DND-41 (cell line): ENCODE measurements around the gene GALE.
A peak's percentile ranks its signal among the peaks of the same experiment; 100 is the strongest.
"Not testable (repeated sequence)": the region's sequence is repeated elsewhere in the genome, so short reads cannot be mapped to it uniquely, and the experiment has no call there.

ENCODE experiments used
- ATAC-seq: fragments of 200-7000 bp; cut with Tn5 transposase; 3 replicates; pipeline ENCODE4 v1.9.1; 2021; ENCODE audit warnings: low read depth; ENCODE audit not compliant: insufficient read depth
- DNase-seq: peaks from one replicate; pipeline ENCODE4 v3.0.0-alpha.2; 2020
- H2AFZ ChIP-seq: 2 replicates; pipeline ENCODE4 v1.6.0; 2012; ENCODE audit warnings: low read depth, low read length
- H3K27ac ChIP-seq: 2 replicates; pipeline ENCODE4 v1.5.1; 2012; ENCODE audit warnings: low read length, inconsistent platforms
- H3K27me3 ChIP-seq: fragments of 200-600 bp; sonication (generic); 2 replicates; pipeline ENCODE4 v1.6.0; 2012; ENCODE audit warnings: low read length, mild to moderate bottlenecking, inconsistent platforms; ENCODE audit not compliant: insufficient read depth, poor library complexity
- H3K36me3 ChIP-seq: 2 replicates; pipeline ENCODE4 v1.5.1; 2012; ENCODE audit warnings: low read length, inconsistent platforms; ENCODE audit not compliant: insufficient read depth
- H3K4me1 ChIP-seq: 2 replicates; pipeline ENCODE4 v1.5.1; 2012; ENCODE audit warnings: mild to moderate bottlenecking, low read length; ENCODE audit not compliant: insufficient read depth
- H3K4me2 ChIP-seq: 2 replicates; pipeline ENCODE4 v1.6.0; 2012; ENCODE audit warnings: mild to moderate bottlenecking, moderate library complexity, low read length, inconsistent platforms; ENCODE audit not compliant: insufficient read depth
- H3K4me3 ChIP-seq, 2 experiments: fragments of 200-600 bp in 1 of 2; shearing (Covaris generic) in 1 of 2; 2 replicates each; pipeline ENCODE4 v1.5.1; 2012 to 2016; ENCODE audit warnings: inconsistent platforms in 2 of 2, low read length in 2 of 2, mild to moderate bottlenecking in 2 of 2, low read depth in 1 of 2, moderate library complexity in 1 of 2
- H3K79me2 ChIP-seq: 2 replicates; pipeline ENCODE4 v1.6.0; 2012; ENCODE audit warnings: low read length, inconsistent platforms; ENCODE audit not compliant: insufficient read depth
- H3K9ac ChIP-seq: 2 replicates; pipeline ENCODE4 v1.6.0; 2012; ENCODE audit warnings: low read depth, mild to moderate bottlenecking, inconsistent platforms, low read length, moderate library complexity
- H3K9me3 ChIP-seq: 2 replicates; pipeline ENCODE4 v1.5.1; 2012; ENCODE audit warnings: low read length, moderate library complexity, mild to moderate bottlenecking, inconsistent platforms; ENCODE audit not compliant: insufficient read depth, severe bottlenecking
- H4K20me1 ChIP-seq: 2 replicates; pipeline ENCODE4 v1.6.0; 2012; ENCODE audit warnings: low read length; ENCODE audit not compliant: insufficient read depth
- EZH2 ChIP-seq: IDR thresholded peaks from 3 replicates; pipeline ENCODE4 v1.6.1; 2012; ENCODE audit warnings: borderline replicate concordance, low read depth, mild to moderate bottlenecking, moderate library complexity, low read length, inconsistent platforms; ENCODE audit not compliant: severe bottlenecking
- TF ChIP-seq, protein P1 (sequence below): IDR thresholded peaks from 2 replicates; pipeline ENCODE4 v1.5.1; 2012; ENCODE audit warnings: borderline replicate concordance, low read length, moderate library complexity, mild to moderate bottlenecking; ENCODE audit not compliant: poor library complexity, severe bottlenecking; ENCODE audit errors: extremely low read depth

GALE gene

DNA sequence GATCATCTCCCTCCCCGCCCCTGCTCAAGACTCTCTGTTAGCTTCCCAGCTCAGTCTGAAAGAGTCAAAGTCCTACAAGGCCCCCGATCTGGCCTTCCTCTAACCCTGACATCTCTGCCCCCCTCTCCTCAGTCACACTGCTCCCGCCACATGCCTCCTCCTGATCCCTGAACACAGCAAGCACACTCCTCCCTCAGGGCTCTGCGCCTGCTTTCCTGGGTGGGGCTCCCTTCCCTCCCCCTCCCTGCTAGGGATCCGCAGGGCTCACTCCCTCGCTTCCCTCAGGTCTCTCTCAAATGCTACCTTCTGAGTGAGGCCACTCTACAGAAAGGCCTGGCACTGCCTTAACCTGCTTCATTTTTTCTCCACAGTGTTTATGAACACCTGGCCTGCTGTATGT is 5.7 kb upstream of the GALE start:
- Histone ChIP-seq H3K36me3 (peaks cover 19% of the 10 kb centered on the region), H3K9ac (no peak overlapping the region), H3K27me3 (no peaks in the 10 kb centered on the region), H4K20me1 (no peaks in the 10 kb centered on the region), H2AFZ (no peak overlapping the region), H3K27ac (no peak overlapping the region), H3K4me3 (no peak overlapping the region), H3K4me1 (peaks cover 8% of the 10 kb centered on the region), H3K9me3 (no peaks in the 10 kb centered on the region), H3K4me2 (no peak overlapping the region), H3K79me2 (no peaks in the 10 kb centered on the region)
- ATAC-seq (no peak), DNase-seq (no peak)
- TF ChIP-seq, protein P1, sequence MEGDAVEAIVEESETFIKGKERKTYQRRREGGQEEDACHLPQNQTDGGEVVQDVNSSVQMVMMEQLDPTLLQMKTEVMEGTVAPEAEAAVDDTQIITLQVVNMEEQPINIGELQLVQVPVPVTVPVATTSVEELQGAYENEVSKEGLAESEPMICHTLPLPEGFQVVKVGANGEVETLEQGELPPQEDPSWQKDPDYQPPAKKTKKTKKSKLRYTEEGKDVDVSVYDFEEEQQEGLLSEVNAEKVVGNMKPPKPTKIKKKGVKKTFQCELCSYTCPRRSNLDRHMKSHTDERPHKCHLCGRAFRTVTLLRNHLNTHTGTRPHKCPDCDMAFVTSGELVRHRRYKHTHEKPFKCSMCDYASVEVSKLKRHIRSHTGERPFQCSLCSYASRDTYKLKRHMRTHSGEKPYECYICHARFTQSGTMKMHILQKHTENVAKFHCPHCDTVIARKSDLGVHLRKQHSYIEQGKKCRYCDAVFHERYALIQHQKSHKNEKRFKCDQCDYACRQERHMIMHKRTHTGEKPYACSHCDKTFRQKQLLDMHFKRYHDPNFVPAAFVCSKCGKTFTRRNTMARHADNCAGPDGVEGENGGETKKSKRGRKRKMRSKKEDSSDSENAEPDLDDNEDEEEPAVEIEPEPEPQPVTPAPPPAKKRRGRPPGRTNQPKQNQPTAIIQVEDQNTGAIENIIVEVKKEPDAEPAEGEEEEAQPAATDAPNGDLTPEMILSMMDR: no peak

DNA sequence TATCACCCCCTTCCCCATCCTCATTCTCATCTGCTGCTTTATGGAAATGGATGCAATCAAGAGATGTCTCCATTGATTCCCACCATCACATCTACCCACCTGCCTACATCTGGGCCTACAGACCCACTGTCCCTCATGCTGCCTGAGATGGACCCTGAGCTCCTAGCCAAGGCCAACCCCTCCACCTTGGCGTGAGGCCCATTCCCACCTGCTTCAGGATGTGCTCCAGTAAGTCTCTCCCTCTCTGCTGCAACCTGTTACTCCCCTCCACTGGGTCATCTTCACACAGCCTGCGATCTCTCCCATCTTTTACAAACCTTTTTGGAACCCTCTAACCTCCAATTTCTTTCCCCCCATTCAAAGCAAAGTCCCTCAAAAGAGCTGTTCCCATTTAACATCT is 4.5 kb upstream of the GALE start:
- Histone ChIP-seq H3K79me2 (peaks cover 5% of the 10 kb centered on the region; the same call in 1 of the 2 replicates), H3K9me3 (no peaks in the 10 kb centered on the region), H3K27me3 (no peaks in the 10 kb centered on the region), H3K4me2 (no peak overlapping the region), H3K4me3 (no peak overlapping the region), H3K27ac (no peak overlapping the region), H4K20me1 (no peaks in the 10 kb centered on the region), H3K4me1 (peaks cover 11% of the 10 kb centered on the region), H3K9ac (no peak overlapping the region), H3K36me3 (peaks cover 16% of the 10 kb centered on the region), H2AFZ (no peak overlapping the region)
- no peak for ATAC-seq
- no peak for DNase-seq
- TF ChIP-seq, protein P1: no peak

DNA sequence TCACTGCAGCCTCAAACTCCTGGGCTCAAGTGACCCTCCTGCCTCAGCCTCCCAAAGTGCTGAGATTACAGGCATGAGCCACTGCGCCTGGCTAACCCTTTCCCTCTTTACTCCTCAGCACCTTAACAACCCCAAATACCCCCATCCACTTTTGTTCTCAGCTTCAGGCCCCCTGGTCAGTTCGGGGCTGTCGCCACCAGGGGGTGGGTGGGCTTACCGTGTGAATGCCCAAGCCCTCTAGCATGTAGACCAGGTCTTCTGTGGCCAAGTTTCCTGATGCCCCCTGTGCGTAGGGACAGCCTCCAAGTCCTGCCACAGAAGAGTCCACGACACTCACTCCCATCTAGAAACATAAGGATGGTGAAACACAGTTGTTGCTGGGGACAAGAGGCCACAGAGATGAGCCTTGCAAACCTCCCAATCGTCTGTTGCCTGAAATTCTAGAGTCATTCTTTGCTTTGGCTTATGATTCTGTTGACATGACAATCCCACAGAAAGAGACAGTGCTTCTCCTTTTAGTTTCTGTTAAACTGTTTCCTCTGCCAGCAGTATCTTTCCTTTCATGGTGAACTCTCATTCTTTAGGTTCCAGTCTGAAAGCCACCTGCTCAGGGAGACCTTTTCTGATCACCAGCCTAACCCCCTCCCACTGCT is 3.8 kb upstream of the GALE start:
- no peak overlapping the region for H2AFZ ChIP-seq
- H3K27ac ChIP-seq: no peak overlapping the region
- peaks cover 16% of the 10 kb centered on the region for H3K36me3 ChIP-seq
- no peaks in the 10 kb centered on the region for H3K9me3 ChIP-seq
- DNase-seq: no peak
- H3K4me2 ChIP-seq: no peak overlapping the region
- TF ChIP-seq, protein P1: peak; percentile 13
- TF ChIP-seq EZH2: no peak
- H3K9ac ChIP-seq: no peak overlapping the region
- peaks cover 18% of the 10 kb centered on the region for H3K4me1 ChIP-seq
- H3K27me3 ChIP-seq: no peaks in the 10 kb centered on the region
- H3K79me2 ChIP-seq: peaks cover 9% of the 10 kb centered on the region
- no peak overlapping the region for H3K4me3 ChIP-seq
- ATAC-seq: no peak
- no peaks in the 10 kb centered on the region for H4K20me1 ChIP-seq

DNA sequence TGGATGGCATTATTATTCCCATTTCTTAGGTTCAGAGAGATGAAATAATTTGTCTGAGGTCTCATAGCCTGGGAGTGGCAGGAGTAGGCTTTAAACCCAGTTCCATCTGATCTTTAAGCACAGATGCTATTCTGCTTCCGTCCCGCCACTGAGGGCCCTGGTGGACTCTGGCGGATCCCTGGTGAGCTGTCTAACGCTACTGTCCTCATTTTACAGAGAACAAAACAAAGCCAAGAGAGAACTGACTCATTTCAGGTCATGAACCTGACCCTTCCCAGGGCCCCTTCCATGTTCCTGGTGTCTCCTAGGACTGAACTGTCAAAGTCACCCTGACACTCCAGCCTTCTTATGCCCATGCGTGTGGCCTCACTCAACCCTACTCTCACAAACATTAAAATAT is 3.1 kb upstream of the GALE start:
- DNase-seq: no peak
- Histone ChIP-seq H3K4me3 (no peak overlapping the region), H3K4me2 (no peak overlapping the region), H3K36me3 (peaks cover 19% of the 10 kb centered on the region), H3K79me2 (peaks cover 9% of the 10 kb centered on the region), H3K9ac (no peak overlapping the region), H3K27ac (no peak overlapping the region), H3K9me3 (no peaks in the 10 kb centered on the region), H3K27me3 (no peaks in the 10 kb centered on the region), H4K20me1 (no peaks in the 10 kb centered on the region), H2AFZ (no peak overlapping the region), H3K4me1 (peaks cover 25% of the 10 kb centered on the region)
- ATAC-seq: no peak
- TF ChIP-seq, protein P1: no peak
- TF ChIP-seq EZH2: no peak

DNA sequence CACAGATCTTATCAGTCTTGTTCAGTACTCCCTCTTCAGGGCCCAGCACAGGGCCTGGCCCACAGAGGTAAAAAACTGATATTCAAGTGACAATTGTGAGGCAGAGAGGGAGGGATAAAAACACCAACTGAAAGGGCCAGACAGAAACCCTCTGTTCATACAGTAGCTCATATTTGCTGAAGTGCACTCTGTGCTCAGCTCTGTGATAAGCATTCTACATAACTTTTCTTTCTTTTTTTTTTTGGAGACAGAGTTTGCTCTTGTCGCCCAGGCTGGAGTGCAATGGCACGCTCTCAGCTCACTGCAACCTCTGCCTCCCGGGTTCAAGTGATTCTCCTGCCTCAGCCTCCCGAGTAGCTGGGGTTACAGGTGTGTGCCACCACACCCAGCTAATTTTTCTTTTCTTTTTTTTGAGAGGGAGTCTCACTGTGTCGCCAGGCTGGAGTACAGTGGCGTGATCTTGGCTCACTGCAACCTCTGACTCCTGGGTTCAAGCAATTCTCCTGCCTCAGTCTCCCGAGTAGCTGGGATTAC is 2.3 kb upstream of the GALE start:
- H2AFZ ChIP-seq, H3K79me2 ChIP-seq, H3K4me2 ChIP-seq, H3K4me3 ChIP-seq, ATAC-seq, H3K27me3 ChIP-seq, H4K20me1 ChIP-seq, H3K27ac ChIP-seq, H3K9ac ChIP-seq, DNase-seq, H3K9me3 ChIP-seq: not testable (repeated sequence)
- peaks cover 21% of the 10 kb centered on the region for H3K36me3 ChIP-seq
- peaks cover 28% of the 10 kb centered on the region for H3K4me1 ChIP-seq
